GM10266 (cell line): ENCODE measurements around the gene SSRP1.
"Not testable (repeated sequence)": the region's sequence is repeated elsewhere in the genome, so short reads cannot be mapped to it uniquely, and the experiment has no call there.

Experiments used
- DNase-seq: peaks from one replicate; pipeline ENCODE4 v3.0.0; 2012; ENCODE audit errors: extremely low spot score
- TF ChIP-seq, protein P1 (sequence below): IDR thresholded peaks from 2 replicates; pipeline ENCODE4 v1.5.1; 2012; ENCODE audit warnings: mild to moderate bottlenecking, low read depth; ENCODE audit not compliant: control insufficient read depth, insufficient read depth; ENCODE audit errors: missing control alignments

SSRP1 gene

DNA sequence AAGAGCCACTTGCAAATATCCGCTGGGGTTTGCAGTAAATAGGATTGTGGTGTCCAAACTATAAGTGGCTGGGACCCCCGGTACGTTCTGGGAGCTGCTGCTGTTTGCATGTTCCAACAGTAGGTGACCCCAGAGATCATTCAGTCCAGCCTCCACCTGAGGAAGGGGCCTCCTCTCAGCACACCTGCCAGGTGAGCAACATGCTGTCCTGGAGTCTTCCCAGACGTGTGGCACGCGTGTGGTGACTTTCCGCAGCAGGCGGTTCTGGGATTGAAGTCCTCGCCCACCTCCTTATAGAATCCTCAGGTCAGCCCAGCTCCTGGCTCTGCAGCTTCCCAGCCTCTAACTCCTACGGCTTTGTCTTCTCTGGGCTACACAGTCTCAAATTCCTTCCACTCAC lies 9.1 kb upstream of the SSRP1 start:
- TF ChIP-seq, protein P1, sequence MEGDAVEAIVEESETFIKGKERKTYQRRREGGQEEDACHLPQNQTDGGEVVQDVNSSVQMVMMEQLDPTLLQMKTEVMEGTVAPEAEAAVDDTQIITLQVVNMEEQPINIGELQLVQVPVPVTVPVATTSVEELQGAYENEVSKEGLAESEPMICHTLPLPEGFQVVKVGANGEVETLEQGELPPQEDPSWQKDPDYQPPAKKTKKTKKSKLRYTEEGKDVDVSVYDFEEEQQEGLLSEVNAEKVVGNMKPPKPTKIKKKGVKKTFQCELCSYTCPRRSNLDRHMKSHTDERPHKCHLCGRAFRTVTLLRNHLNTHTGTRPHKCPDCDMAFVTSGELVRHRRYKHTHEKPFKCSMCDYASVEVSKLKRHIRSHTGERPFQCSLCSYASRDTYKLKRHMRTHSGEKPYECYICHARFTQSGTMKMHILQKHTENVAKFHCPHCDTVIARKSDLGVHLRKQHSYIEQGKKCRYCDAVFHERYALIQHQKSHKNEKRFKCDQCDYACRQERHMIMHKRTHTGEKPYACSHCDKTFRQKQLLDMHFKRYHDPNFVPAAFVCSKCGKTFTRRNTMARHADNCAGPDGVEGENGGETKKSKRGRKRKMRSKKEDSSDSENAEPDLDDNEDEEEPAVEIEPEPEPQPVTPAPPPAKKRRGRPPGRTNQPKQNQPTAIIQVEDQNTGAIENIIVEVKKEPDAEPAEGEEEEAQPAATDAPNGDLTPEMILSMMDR = no peak
- DNase-seq = no peak

GRCh38 chr11:57343825-57344224 lies 8.1 kb upstream of the SSRP1 start:
- no peak for DNase-seq
- TF ChIP-seq, protein P1 = no peak

DNA sequence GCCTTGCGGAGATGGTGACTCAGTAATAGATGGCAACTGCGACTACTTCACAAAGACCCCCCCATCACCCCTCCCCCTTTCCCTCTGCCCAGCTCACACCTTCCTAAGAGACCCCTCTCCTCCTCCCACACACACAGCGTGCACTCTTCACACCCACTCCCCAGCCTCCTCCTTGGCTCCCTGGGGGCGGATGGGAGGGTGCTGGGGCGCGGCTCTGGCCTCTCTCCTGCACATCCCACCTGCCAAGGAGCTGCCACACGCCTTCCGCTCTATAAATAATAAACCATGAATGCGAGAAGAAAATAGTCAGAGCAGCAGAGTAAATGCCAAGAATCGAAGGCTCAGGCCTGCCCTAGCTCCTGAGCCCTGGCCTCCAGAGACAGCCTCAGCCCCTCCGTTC lies 7.0 kb upstream of the SSRP1 start:
- no peak for DNase-seq
- TF ChIP-seq, protein P1 = no peak

GRCh38 chr11:57341250-57341808 lies 5.6 kb upstream of the SSRP1 start:
- DNase-seq = no peak
- TF ChIP-seq, protein P1 = no peak

DNA sequence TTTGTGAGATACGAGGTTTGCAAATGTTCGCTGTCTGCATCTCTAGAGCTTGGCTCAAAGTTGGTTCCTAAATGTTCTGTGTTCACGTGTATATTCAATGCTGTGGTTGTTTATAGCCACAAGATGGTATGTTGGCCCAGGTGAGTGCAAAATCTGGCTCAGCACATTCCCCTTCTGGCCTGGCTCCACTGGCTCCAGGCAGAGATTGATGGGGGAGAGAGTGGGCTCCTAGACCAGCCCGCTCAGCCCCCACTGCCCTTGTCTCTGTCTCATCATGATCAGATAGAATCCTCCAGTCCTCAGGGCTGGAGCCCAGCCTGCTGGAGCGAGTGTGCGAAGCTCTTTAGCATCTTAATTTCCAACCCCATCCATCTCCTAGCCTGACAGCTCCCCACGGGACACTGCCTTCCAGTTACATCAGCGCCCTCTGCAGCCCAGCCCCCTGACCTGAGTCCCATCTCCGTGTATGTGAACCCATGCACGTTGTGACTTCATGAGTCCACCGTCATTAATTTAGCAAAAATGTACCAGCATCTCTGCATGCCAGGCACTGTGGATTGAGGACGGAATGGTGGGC lies 4.4 kb upstream of the SSRP1 start:
- DNase-seq = no peak
- TF ChIP-seq, protein P1 = peak; percentile 21

DNA sequence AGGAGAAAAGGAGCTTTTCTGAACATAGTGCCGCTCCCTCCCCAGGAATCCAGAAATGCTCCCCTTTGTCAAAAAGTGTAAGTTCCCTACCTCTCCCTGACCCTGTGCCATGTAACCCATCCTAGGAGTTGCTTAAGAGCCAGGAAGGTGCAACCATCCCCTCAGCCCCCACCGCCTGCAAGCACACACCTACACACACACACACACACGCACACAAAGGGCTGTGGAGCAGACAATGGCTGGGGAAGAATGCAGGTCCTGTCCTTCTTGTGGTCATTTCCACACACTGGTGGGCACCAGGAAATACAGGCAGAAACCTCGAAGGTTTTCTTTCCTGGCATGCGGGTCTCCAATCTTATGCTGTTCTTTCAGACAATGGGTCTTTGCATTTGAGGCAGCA lies 3.6 kb upstream of the SSRP1 start:
- TF ChIP-seq, protein P1 = no peak
- DNase-seq = no peak

GRCh38 chr11:57338142-57338541 lies 2.5 kb upstream of the SSRP1 start, which contains the start of gene P2RX3:
P2RX3 (plus strand) TSS chr11:57338352; CDS start chr11:57338551, 199 bp downstream.
- DNase-seq = no peak

DNA sequence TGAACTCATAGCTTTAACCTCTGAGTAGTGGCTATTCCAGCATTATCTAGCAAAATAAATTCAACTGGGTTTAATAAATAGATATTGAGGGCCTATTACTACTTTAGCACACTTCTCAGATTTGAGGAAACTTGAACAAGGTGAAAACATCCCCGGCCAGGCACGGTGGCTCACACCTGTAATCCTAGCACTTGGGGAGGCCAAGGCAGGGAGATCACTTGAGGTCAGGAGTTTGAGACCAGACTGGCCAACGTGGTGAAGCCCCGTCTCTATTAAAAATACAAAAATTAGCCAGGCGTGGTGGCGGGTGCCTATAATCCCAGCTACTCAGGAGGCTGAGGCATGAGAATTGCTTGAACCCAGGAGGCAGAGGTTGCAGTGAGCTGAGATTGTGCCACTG lies 1.2 kb upstream of the SSRP1 start:
- not testable (repeated sequence) for DNase-seq

More at GRCh38 chr11:57338142-57338541, 2.5 kb upstream of the SSRP1 start, which contains the start of gene P2RX3:
- TF ChIP-seq, protein P1 = no peak
